ENCODE data around the gene CENPL. TPM values are rescaled to one million over a fixed set of nuclear protein-coding genes. Genes with fewer than 3 reads are reported as not detected.

CENPL gene
- total RNA-seq, 1 donor from 2014 or later, result 8.2 TPM

GRCh38 chr1:173869021-173869359 is 44.3 kb upstream of the CENPL start:
- Mint-ChIP-seq H3K4me3 (ENCODE audit: unreplicated experiment) (peak overlapping the region; percentile 91), H3K4me1 (ENCODE audit: low read depth) (peaks cover 54% of the 10 kb centered on the region), H3K36me3 (ENCODE audit: low read depth) (peaks cover 33% of the 10 kb centered on the region), H3K27me3 (ENCODE audit: low read depth) (no peaks in the 10 kb centered on the region), H3K9me3 (ENCODE audit: low read depth) (no peaks in the 10 kb centered on the region), H3K27ac (ENCODE audit: unreplicated experiment) (peak overlapping the region; percentile 98)
- TF ChIP-seq CTCF (IDR thresholded peaks at IDR 0.05), result no peak
- DNase-seq (ENCODE audit: low spot score), result no peak

GRCh38 chr1:173868266-173869020 is 43.8 kb upstream of the CENPL start, which contains the start of gene ZBTB37:
ZBTB37 (plus strand) TSS chr1:173868380; CDS start chr1:173870226, 1,846 bp downstream.
- Mint-ChIP-seq H3K4me1 (ENCODE audit: low read depth) (peaks cover 58% of the 10 kb centered on the region), H3K27me3 (ENCODE audit: low read depth) (no peaks in the 10 kb centered on the region), H3K9me3 (ENCODE audit: low read depth) (no peaks in the 10 kb centered on the region), H3K36me3 (ENCODE audit: low read depth) (peaks cover 37% of the 10 kb centered on the region), H3K4me3 (ENCODE audit: unreplicated experiment) (peak within 1 kb of the TSS; percentile 91), H3K27ac (ENCODE audit: unreplicated experiment) (peak within 1 kb of the TSS; percentile 98)
- TF ChIP-seq CTCF (IDR thresholded peaks at IDR 0.05), result no peak
- DNase-seq (ENCODE audit: low spot score), result peak; percentile 96

GRCh38 chr1:173867753-173868265 is 43.1 kb upstream of the CENPL start, which contains the start of gene GAS5:
GAS5 (minus strand) TSS chr1:173867989.
- no peak for TF ChIP-seq CTCF (IDR thresholded peaks at IDR 0.05)
- H3K27me3 Mint-ChIP-seq (ENCODE audit: low read depth), result no peaks in the 10 kb centered on the region
- peaks cover 37% of the 10 kb centered on the region for H3K36me3 Mint-ChIP-seq (ENCODE audit: low read depth)
- peak within 1 kb of the TSS; percentile 91 for H3K4me3 Mint-ChIP-seq (ENCODE audit: unreplicated experiment)
- no peaks in the 10 kb centered on the region for H3K9me3 Mint-ChIP-seq (ENCODE audit: low read depth)
- DNase-seq (ENCODE audit: low spot score), result peak; percentile 100
- peak within 1 kb of the TSS; percentile 98 for H3K27ac Mint-ChIP-seq (ENCODE audit: unreplicated experiment)
- peaks cover 58% of the 10 kb centered on the region for H3K4me1 Mint-ChIP-seq (ENCODE audit: low read depth)

- no peaks in the 10 kb centered on the region for H3K9me3 Mint-ChIP-seq (ENCODE audit: low read depth)
- H3K27me3 Mint-ChIP-seq (ENCODE audit: low read depth), result no peaks in the 10 kb centered on the region
- no peak for DNase-seq (ENCODE audit: low spot score)
- peak overlapping the region; percentile 91 for H3K4me3 Mint-ChIP-seq (ENCODE audit: unreplicated experiment)
- TF ChIP-seq CTCF (IDR thresholded peaks at IDR 0.05), result no peak
- peaks cover 38% of the 10 kb centered on the region for H3K36me3 Mint-ChIP-seq (ENCODE audit: low read depth)
- H3K4me1 Mint-ChIP-seq (ENCODE audit: low read depth), result peaks cover 55% of the 10 kb centered on the region
- peak overlapping the region; percentile 98 for H3K27ac Mint-ChIP-seq (ENCODE audit: unreplicated experiment)
These were observed 42.6 kb upstream of the CENPL start for GRCh38 chr1:173867141-173867752.

GRCh38 chr1:173866413-173867115 is 41.9 kb upstream of the CENPL start:
- Mint-ChIP-seq H3K4me3 (ENCODE audit: unreplicated experiment) (peak overlapping the region; percentile 91), H3K27me3 (ENCODE audit: low read depth) (no peaks in the 10 kb centered on the region), H3K27ac (ENCODE audit: unreplicated experiment) (peak overlapping the region; percentile 98), H3K9me3 (ENCODE audit: low read depth) (no peaks in the 10 kb centered on the region), H3K36me3 (ENCODE audit: low read depth) (peaks cover 41% of the 10 kb centered on the region), H3K4me1 (ENCODE audit: low read depth) (peaks cover 54% of the 10 kb centered on the region)
- no peak for TF ChIP-seq CTCF (IDR thresholded peaks at IDR 0.05)
- DNase-seq (ENCODE audit: low spot score), result no peak
